ENCODE measurements around the gene RMND5A.
A peak's percentile ranks its signal among the peaks of the same experiment; 100 is the strongest.

The RMND5A gene

DNA sequence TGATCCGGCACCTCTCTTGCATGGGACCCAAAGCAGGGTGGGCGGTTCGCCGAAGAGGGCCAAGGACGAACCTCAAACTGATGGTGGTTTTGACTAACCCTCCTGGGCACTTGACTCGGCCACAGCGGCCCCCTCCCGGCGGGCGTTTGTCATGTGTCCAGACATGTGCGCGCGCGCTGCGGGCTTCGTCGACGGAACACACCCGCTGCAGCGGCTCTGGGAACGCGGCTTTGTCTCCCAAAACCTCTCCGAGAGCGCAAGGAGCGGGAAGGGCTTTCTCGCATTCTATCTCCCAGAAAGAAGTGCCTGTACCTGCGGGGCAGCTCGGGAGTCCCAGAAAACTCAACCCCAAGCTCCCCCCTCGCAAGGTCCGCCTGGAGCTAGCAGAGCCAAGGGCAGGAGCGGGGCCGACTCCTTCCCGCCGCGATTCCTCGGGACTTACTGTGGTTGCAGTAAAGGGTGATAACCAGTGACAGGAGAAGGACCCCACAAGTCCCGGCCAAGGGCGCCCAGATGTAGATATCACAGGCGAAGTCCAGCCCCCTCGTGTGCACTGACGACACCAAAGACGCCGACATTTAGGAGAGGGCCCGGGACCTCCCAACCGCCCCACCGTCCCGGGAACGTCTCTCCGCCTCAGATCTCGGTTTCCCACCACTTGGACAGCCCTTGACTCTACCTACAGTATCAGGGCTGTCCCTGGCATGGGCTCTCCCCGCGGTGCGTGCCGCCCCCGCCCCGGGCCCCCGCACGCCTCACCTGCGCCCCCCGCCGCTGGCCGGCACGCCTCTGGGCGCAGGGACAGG lies 69.0 kb downstream of the RMND5A start:
- no peak for DNase-seq (ENCODE audit: low read depth, low spot score)
- no peak overlapping the region for H3K27ac ChIP-seq

DNA sequence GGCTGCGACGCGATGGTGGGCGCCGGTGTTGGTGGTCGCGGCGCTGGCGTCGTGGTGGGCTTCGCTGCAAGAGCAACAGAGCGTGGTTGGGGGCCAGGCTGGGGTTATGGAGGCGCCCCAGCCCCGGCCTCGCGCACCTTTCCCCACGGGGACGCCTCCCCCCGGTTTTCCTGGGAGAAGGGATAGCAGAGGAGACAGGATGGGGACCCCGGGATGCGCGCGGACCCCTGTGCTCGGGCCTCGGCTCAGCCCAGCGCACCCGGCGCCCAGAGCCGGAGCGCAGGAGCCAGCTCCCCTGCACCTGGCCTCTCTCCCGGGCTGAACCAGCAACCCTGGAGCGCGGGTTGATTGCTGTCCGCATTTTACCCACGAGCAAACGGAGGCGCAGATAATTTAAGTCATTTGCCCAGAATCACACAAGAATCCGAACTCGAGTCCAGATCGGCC lies 69.6 kb downstream of the RMND5A start:
- H3K27ac ChIP-seq = no peak overlapping the region
- DNase-seq (ENCODE audit: low read depth, low spot score) = no peak

DNA sequence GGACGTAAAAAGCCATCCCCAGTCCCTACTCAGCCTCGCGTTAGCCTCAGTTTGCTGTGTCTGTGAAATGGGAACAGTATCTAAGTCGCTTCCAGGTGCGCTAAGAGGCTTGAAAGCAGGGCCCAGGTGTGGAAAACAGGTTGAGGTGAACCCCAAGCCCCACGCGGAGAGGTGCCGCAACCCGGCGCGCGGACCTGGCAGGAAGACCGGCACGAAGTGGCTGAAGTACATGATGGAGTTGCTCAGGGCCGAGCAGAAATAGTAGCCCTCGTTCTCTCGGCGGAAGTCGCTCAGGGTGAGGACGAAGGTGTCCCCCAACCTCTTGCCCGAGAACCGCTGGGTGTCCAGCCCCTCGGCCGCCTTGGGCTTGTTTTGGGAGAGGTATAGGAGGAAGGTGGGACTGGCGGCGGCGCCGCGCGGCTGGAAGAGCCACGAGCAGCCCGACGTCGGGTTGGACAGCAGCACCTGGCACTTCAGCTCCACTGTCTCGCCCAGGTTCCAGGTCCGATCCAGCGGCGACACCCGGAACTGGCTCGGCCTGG lies 70.1 kb downstream of the RMND5A start:
- DNase-seq (ENCODE audit: low read depth, low spot score) = no peak
- no peak overlapping the region for H3K27ac ChIP-seq

DNA sequence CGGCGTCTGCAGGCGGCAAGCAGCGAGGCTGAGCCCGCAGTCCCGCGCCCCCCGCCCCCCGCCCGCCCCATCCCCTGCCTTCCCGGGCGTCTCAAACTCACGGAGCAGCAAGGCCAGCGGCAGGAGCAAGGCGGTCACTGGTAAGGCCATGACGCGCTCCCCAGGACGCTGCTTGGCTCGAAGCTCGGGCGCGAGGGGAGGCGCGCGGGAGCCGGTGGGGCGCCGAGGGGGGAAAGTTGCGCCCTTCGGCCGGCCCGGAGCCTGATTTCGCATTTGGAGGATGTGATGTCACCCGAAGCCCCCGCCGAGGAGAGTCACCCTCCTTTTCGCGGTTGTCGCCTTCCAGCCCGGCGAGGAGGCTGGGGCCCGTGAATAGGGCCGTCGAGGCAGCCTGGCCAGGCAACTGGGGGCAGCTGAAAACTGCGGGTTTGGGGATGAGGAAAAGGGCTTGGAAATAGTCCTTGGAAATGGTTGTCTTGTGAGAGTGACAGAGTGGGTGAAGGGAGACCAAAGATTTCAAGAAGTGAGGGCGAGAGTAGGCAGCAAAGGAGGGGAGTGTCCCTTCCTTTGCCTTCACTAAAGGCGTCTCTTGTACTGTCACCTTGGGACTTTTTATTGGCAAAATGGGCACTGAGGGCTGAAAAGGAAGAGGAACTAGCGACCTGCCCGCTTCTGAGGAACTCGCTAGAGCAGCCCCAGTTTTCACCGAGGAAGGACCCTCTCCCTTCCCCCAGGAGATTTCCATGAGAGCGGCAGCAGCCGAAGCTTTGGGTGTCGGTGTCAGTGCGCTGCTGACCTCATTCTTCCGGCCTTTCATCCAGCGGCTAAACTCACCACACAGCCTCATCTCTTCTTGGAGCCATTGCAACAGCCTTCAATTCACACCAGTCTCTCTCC lies 70.8 kb downstream of the RMND5A start, which contains the start of gene CD8A:
TSS of gene CD8A (minus strand) at position 238 of the 897 bp plus-strand sequence. CDS start at position 150, 88 bp downstream.
- H3K27ac ChIP-seq = no peak within 1 kb of the TSS
- no peak for DNase-seq (ENCODE audit: low read depth, low spot score)

DNA sequence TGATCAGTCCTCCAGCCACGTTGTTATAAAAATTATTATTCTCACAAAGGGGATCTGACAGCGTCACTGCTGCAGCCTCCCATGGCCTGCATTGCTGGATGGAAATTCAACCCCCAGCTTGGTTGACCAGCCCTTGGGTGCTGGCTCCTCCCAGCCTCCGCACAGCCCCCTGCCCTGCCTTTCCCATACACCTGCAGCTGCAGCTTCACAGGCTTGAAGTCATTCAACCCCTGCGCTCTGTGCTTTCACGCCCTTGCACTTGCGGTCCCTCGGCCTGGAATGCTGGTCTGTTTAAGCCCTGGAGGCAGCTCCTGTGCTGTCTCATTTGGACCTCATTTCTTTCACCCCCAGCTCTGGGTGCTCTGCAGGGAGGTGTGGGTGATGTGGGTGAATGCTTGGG lies 71.5 kb downstream of the RMND5A start:
- H3K27ac ChIP-seq = no peak overlapping the region

DNA sequence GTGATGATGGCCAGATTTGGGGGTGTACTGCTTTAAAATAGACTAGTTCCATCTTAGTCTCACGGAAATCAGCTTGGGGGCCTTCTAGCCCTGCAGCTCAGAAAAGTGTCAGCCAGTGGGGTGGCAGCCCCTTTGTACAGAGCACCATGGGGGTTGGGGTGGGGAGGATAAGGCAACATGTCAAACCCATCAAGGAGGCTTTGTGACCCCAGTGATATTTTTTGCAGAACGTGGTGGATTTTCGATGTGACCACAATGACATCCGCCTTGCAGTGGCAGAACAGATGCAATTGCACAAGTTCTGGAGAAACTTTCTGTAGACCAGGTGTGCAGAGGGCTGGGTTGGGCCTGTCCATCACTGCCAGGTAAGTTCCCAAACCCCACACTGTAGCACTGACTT lies 73.7 kb downstream of the RMND5A start:
- DNase-seq (ENCODE audit: low read depth, low spot score) = no peak

More for the DNA sequence above, 71.5 kb downstream of the RMND5A start:
- DNase-seq (ENCODE audit: low read depth, low spot score) = no peak

DNA sequence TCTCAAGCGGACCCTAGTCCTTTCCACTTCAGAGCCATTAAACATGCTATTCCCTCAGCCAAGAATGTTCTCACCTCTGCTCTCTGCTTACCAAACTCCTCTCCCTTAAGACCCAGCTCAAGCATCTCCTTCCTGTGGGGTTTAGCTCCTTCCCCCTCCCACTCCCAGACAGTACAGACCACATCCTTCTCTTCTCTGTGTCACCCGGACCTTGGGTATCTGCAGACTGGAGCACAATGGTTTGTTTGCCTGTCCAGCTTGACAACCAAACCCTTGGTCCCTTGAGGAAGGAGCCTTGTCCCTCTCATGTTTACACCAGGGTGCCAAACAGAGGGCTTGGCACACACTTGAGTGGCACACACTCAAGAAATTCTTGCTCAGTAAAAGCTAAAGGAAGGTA lies 74.8 kb downstream of the RMND5A start:
- no peak overlapping the region for H3K27ac ChIP-seq
- no peak for DNase-seq (ENCODE audit: low read depth, low spot score)

More for the DNA sequence above, 73.7 kb downstream of the RMND5A start:
- H3K27ac ChIP-seq = no peak overlapping the region

DNA sequence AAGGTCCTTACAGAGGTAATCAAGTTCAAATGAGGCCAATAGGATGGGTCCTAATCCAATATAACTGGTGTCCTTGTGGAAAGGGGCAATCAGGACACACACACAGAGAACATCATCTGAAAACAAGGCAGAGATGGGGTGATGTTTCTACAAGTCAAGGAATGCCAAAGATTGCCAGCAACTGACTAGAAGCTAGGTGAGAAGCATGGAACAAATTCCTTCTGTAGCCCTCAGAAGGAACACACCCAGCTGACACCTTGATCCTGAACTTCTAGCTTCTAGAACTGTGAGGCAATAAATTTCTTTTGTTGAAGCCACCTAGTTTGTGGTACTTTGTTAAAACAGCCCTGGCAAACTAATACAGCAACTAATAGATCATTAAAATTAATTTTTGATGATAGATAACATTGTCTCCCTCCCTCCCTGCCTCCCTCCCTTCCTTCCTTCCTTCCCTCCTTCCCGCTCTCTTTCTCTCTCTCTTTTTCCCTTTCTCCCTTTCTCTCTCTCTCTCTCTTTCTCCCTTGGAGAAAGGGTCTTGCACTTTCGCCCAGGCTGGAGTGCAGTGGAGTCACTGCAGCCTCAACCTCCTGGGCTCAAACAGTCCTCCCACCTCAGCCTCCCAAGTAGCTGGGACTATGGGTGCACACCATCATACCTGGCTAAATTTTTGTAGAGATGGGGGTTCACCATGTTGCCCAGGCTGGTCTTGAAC lies 80.9 kb downstream of the RMND5A start:
- no peak for DNase-seq (ENCODE audit: low read depth, low spot score)
- no peak overlapping the region for H3K27ac ChIP-seq

DNA sequence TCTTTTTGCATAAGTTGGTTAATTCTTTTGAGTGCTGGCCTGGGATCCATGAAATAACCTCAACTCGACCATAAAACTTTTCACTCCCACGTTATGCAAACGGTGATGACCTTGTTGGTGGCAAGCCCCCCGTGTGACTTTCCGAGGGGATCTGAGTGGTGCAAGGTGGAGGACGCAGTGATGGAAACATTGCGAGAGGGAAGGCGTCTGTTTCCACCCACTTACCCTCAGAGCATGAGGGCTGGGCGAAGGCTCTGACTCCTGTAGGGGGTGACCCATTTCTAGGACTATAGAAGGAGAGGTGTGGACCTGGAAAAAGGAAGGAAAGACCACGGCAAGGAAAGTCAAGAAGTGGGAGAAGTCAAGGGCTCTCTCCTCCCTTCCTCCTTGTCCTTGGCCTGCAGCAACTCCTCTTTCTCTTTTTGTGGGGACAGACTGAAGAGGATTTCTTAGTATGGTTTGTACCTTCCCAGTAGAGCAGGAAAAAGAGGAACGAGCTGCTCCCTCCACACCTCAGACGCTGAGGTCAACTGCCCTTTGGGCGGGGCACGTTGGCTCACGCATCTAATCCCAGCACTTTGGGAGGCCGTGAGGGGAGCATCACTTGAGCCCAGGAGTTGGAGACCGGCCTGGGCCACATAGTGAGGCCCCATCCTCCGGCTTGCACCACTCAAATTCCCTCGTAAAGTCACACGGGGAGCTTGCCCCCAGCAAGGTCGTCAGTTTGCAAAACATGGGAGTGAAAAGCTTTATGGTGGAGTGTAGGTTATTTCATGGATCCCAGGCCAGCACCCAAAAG lies 86.2 kb downstream of the RMND5A start:
- DNase-seq (ENCODE audit: low read depth, low spot score) = no peak
- no peak overlapping the region for H3K27ac ChIP-seq

DNA sequence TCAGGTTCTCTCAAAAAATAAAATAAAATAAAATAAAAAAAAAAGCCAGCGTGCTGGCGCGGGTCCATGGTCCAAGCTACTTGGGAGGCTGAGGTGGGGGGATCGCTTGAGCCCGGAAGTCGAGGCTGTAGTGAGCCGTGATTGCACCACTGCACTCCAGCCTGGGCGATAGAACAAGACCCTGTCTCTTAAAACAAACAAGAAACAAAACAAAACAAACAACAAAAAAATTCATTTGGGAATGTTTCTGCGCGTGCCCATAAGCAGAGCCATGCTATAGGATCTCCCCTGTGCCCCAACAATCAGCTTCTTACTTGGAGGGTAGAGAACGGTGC lies 87.0 kb downstream of the RMND5A start:
- DNase-seq (ENCODE audit: low read depth, low spot score) = no peak
- no peak overlapping the region for H3K27ac ChIP-seq

DNA sequence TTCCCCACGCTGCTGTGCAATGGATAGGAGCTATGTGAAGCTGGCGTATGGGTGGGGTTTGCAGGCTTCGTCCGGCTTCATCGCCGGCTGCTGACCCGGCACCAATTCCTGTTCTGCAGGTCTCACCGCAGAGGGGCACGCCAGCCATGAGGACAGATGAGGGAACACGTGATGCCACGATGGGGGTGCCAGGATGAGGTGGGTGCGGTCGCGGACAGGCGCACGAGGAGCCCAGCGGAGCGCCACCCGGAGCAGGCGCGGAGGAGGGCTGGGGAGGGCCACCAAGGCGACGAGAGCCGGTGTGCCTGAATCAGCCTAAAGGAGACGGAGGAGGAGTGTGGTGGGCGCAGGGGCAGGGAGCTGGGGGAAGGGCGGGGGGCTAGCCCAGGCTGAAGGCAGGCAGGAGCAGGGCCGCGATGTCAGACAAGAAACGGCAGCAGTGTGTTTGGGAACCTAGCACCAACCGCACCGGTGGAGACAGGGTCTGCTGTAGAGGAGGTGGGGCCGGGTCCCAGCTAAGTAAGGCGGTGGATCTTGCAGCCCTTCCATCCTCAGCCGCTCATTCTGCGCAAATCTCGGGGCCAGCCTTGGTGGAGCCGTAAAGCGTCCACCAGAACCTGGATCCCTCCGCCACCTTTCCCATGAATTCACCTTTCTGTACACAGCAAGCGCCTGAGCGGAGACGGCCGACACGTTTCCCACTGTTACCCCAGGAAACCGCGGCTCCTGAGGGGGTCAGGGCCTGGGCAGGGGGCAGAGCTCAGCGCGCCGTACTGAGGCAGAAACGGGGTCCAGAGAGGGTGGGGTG lies 87.6 kb downstream of the RMND5A start:
- DNase-seq (ENCODE audit: low read depth, low spot score) = peak; percentile 52
- H3K27ac ChIP-seq = peak overlapping the region; percentile 38

DNA sequence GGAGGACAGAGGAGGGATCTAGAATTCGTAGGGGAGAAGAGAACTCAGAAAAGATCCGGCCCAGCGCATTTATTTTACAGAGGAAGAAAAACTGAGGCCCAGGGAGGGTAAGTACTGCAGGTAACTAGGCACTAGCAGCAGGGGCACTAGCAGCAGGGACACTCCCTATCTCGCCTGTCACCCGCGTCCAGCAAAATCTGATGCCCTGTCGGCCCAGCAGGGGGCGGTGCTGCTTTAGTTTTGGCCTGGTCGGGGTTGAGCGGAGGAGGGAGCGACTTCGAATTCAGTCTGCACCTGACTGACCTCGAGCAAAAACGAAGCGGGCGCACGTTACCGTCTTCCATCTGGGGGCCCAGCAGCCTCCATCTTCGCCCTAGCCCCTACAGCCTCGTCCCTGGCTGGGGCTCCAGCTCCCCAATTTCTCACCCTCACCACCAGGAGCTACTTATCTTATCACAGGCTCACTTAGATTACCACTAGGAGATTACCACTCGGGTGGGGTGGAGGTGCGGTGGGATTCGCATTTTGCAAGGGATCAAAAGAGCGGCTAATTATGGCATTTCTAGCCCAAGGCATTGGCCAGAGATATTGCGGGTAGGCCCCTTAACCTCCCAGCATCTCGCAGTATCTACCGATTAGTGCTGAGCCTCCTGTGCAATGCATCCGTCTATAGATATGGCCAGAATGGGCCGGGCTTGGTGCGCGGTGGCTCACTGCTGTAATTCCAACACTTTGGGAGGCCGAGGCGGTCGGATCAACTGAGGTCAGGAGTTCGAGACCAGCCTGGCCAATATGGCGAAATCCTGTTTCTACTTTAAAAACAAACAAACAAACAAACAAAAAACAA lies 88.4 kb downstream of the RMND5A start:
- DNase-seq (ENCODE audit: low read depth, low spot score) = peak; percentile 45
- peak overlapping the region; percentile 38 for H3K27ac ChIP-seq

DNA sequence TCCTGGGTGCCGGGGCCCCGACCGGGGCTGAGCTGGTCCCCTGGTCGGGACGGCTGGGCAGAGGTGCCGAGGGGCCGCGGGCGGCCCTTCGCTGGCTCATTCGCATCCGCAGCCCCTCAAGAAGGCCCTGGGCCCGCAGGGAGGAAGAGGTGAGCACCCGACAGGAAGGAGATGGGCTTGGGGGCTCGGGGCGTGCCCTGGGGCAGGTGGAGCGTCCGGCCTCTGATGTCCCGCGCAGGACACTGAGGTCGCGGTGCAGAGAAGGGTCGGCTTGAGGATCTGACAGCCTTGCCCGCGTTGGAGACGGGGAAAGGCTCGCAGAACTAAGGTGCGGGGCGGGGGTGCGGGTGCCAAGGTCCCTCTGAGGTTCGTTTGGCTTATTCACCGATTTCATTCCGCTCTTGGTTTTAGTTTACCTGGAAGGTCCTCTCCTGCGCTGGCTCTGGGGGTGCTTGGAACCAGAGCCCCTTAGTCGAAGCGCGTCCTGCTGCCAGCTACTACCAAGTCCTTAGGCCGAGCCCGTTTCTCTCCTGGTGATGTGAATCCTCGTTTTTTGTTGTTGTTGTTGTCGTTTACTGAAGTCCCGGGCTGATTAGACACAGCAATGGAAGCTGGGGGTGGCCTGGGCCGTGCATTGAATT lies 89.5 kb downstream of the RMND5A start:
- DNase-seq (ENCODE audit: low read depth, low spot score) = no peak
- H3K27ac ChIP-seq = no peak overlapping the region

DNA sequence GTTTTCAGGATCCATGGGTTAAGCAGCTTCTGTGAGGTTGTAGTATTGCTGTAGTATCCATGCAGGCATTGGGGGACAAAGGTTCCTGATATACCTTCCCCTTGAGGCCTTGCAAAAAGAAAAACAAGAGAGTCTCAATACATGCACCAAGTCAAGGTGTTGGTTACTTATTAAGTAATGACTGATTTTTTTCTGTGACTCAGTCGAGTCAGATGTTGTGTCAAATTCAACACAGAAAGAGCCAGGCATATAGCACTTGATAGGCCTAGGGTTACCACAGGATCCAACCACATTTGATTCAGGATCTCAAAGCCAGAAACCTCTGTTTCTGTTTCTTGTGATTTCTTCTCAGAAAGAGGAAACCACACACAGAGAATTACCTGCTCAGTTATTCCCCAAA lies 95.5 kb downstream of the RMND5A start:
- no peak overlapping the region for H3K27ac ChIP-seq
- DNase-seq (ENCODE audit: low read depth, low spot score) = no peak

DNA sequence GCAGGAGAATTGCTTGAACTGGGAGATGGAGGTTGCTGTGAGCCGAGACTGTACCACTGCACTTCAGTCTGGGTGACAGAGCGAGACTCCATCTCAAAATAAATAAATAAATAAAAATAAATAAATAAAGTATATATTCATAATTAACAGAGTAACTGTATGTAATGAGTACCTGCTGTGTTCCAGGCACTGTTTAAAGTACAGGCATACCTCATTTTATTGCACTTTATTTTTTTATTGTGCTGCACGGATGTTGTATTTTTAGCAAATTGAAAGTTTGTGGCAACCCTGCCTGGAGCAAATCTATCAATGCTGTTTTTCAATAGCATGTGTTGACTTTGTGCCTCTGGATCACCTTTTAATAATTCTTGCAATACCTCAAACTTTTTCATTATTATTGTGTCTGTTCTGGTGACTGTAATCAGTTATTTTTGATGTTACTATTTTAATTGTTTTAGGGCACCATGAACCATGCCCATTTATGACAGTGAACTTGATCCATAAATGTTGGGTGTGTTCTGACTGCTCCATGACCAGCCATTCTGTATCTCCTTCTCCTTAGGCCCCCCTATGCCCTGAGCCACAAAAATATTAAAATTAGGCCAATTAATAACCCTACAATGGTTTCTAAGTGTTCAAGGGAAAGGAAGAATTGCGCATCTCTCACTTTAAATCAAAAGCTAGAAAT lies 98.2 kb downstream of the RMND5A start:
- no peak for DNase-seq (ENCODE audit: low read depth, low spot score)
- no peak overlapping the region for H3K27ac ChIP-seq

DNA sequence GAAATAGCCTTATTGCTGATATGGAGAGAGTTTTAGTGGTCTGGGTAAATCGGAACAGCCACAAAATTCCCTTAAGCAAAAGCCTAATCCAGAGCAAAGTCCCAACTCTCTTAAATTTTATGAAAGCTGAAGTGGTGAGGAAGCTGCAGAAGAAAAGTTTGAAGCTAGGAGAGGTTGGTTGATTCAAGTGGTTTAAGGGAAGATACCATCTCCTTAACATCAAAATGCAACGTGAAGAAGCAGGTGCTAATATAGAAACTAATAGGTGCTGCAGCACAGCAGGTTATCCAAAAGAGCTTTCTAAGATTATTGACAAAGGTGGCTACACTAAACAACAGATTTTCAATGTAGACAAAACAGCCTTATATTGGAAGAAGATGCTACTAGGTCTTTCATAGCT lies 98.9 kb downstream of the RMND5A start:
- DNase-seq (ENCODE audit: low read depth, low spot score) = no peak
- H3K27ac ChIP-seq = no peak overlapping the region

DNA sequence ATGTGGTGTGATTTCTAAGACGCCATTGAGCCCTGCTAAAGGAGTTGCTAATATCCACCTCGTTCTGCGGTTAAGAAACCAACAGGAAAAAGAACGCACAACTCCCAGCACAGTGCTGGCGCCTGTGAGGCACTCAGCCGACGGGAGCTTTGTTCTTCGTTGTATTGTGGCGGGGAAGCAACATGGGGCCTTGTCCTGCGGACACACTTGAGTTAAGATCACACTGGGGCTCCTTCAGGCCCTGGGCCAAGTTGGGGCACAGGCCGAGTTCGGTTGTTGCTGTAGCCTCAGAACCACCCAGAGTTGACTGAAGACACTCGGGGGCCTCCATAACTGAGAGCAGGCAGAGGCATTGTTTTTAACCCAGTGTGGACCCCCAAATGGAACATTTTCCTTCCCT lies 101.2 kb downstream of the RMND5A start:
- H3K27ac ChIP-seq = peak overlapping the region; percentile 63

More for the DNA sequence above, 101.2 kb downstream of the RMND5A start:
- no peak for DNase-seq (ENCODE audit: low read depth, low spot score)

Measured in epithelial cell of prostate (primary cell).